Activated CD8-positive, alpha-beta memory T cell treated with anti-CD3 and anti-CD28 coated beads, Interleukin-2, amount 50 U/mL, for 48 hours (primary cell): ENCODE data around the gene FSHR.

Source experiments
- DNase-seq: peaks from one replicate; pipeline ENCODE4 v3.0.0-alpha.2; 2020

The FSHR gene

GRCh38 chr2:49026706-49027105, 127.6 kb downstream of the FSHR start:
- no peak for DNase-seq

- no peak for DNase-seq
Measured at GRCh38 chr2:49021271-49021670, 133.0 kb downstream of the FSHR start.

DNA sequence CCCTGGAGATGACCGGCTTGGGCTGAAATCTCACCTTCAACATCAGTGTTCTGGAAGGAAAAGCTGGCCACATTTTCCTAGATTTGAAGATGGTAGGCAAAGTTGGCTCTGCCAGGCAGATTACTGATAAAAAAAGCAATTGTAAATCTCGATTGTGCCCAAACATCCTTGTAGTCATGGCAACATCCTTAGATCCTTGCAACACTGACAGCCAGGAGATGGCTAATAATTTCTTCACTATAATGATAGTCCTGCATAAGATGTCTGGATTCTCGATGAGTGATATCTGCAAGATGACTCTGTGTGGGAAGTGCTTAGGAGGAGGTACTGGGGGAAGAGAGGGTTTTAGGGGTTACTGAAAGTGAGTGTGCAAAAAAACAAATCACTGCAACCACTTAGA, 149.1 kb downstream of the FSHR start:
- DNase-seq = no peak

GRCh38 chr2:49004036-49004626, 150.2 kb downstream of the FSHR start:
- no peak for DNase-seq

- no peak for DNase-seq
Measured at GRCh38 chr2:49003201-49003600, 151.1 kb downstream of the FSHR start.

- DNase-seq = no peak
Measured at GRCh38 chr2:49002750-49003149, 151.6 kb downstream of the FSHR start.

GRCh38 chr2:49000695-49001094, 153.6 kb downstream of the FSHR start:
- no peak for DNase-seq

GRCh38 chr2:48998449-48998848, 155.9 kb downstream of the FSHR start:
- DNase-seq = no peak

DNA sequence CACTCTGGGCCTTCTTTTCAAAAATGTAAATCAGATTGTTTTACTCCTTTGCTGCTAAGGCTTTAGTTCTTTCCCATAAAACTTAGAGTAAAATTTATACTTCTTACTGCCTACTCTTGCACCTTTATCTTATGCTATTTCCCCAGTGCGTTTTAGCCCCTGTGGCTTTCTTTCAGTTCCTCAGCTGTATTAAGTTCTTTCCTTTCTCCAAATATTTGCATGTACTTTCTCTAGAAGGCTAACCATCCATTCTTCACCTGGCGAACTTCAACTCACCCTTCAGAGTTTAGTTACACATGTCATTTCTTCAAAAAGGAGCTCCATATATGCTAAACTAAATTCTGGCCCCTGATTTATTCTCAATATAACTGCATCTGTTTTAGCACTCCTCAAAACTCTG, 160.7 kb downstream of the FSHR start:
- no peak for DNase-seq

DNA sequence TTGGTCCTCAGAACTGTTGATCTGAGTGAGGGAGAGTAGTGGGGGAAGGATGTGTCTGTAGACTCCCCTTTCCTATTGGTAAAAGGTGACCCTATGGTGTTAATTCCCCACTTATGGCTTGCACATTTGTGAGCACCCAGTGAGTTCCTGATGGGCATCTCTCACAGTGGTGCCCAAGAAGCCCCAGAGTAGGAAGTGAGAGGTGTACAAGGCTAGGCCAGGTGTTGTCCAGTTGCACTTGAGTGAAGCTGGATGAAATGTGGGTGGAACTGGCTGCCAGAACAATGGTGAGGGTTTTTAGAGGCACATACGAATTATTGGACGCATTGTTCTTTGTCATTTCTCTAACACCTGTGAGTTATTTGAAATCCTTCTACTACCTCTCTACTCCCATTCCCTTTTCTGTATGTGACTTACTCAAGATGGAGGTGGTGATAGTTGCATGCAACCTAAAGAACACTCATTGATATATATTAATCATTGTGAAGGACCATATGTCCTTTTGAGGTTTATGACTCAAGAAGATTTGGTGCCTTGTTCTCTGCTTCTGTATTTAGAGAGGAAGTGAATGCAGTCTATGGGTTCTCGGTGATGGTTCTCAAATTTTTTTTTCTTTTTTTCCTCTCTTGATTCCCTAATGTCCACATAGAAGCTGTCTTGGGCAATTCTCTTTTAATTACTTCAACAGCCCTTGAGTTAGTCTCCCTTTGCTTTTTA, 162.7 kb downstream of the FSHR start:
- no peak for DNase-seq

DNA sequence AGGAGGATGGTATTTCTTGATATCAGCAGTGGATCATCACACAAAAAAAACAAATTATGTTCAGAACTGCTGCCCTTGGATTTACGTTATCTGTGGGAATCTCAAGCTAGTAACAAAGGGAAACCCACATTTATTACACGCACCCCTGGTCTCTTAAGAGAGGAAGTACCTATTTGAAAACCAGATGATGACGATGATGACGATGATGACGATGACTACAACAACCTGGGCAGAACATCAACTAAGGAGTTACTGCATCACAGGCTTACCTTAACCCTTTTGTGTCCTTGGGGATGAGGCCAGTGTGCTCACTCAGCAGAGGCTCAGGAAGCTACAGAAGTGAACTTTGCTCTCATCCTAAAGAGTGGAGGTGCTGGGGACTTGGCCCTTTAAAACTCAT, 169.4 kb downstream of the FSHR start:
- DNase-seq = no peak

GRCh38 chr2:48983551-48983950, 170.8 kb downstream of the FSHR start:
- DNase-seq = no peak

GRCh38 chr2:48982887-48983435, 171.4 kb downstream of the FSHR start:
- no peak for DNase-seq

- no peak for DNase-seq
Measured at GRCh38 chr2:48980846-48981245, 173.5 kb downstream of the FSHR start.

DNA sequence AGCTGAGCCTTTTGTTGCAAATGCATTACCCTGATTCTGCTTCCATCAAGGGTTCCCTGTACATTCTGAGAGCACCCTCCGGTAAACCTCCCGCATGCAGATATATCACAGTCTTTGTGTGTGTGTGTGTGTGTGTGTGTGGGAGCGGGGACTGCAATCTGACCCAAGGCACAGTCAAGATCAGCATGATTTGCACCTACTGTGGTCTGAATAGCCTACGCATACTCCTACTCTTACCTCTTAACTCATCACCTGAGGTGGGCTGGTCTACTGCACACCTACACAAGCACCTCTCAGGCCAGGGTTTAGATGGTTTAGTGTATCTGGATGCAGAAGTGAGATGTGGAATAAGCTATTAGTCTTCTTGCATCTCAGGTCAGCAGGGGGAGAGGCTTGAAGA, 174.6 kb downstream of the FSHR start:
- DNase-seq = no peak

DNA sequence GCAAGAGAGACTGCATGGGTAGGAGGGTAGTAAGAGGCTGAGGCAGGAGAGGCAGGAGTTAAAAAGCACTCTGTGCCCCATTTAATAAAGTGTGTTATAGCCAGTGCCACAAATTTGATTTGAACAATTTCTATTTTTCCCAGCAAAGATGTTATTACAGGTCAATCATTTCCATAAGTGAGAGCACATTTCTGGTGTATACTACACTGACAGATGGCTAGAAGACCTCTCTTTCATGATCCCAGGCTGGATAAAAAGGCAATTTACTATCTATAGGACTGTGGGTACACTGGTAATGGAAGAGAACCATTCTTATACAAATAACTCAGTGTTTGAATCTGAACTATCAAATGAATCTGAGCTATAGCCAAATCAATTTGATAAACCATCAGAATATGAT, 176.2 kb downstream of the FSHR start:
- no peak for DNase-seq

DNA sequence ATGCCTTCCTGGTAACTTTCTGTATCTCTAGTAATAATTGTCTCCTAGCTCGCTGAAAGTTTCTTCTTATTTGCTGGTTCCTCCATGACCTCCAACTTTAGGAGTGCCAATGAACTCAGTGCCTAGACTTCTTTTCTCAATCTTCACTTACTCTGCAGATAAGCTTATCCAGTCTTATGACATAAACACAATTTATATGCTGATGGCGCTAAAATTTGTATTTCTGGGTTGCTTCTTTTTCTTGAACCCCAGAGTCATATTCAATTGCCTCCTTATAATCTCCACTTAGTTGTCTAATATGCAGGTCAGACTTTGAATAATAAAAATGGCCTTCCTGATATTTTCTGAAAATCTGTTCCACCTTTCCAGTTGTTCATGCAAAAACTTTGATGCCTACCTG, 182.5 kb downstream of the FSHR start:
- no peak for DNase-seq

GRCh38 chr2:48968011-48968410, 186.3 kb downstream of the FSHR start:
- no peak for DNase-seq

GRCh38 chr2:48965204-48965603, 189.1 kb downstream of the FSHR start:
- no peak for DNase-seq

DNA sequence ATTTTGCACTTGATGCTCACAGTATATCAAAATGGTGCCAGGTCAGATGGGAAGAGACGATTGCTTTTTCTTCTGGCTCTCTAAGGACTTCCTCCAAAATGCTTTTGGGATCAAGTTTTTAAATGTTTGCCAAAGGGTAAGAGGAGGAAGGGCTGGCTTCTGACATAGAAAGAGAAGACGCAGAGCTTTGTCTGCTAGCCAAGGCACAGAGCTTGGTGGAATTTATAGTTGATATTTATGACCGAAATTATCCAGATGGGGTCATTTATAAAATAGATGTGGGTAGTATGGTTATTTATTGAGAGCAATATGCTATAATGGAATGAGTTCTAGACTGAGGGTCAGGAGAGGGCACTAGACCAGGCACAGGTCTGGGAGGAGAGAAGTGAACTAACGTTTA, 193.3 kb downstream of the FSHR start:
- no peak for DNase-seq

DNA sequence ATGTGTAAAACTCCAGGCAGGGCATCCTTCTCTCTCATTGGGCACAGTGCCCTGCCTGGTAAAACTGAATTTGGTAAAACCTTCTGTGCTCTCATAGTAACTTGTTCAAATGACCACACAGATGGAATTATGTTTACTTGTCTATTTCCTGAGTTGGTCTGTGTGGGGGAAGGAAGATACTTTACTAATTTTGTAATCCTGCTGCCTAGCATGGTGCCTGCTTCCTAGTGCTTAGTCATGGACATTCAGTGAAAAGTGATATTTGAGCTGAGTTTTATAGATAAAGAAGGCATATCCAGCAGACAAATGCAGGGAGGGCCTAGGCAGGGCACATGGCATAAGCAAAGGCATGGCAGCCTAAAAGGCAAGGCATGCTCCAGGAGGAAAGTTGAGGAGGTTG, 199.4 kb downstream of the FSHR start:
- DNase-seq = no peak

- DNase-seq = no peak
Measured at GRCh38 chr2:48954311-48954710, 200.0 kb downstream of the FSHR start.

GRCh38 chr2:48952614-48953013, 201.7 kb downstream of the FSHR start:
- DNase-seq = no peak

- DNase-seq = no peak
Measured at GRCh38 chr2:48952143-48952542, 202.2 kb downstream of the FSHR start.
